Epidermal melanocyte (primary cell): ENCODE results near the gene RXRG.
"Not testable (repeated sequence)": the region's sequence is repeated elsewhere in the genome, so short reads cannot be mapped to it uniquely, and the experiment has no call there.

Source experiments
- DNase-seq: peaks from one replicate; pipeline ENCODE4 v3.0.0; 2011; ENCODE audit warnings: low spot score; ENCODE audit not compliant: insufficient read length

The RXRG gene

GRCh38 chr1:165444897-165445370, at the start of gene RXRG:
RXRG (minus strand) TSS chr1:165445126; CDS start chr1:165444893, 233 bp downstream.
- DNase-seq = no peak

DNA sequence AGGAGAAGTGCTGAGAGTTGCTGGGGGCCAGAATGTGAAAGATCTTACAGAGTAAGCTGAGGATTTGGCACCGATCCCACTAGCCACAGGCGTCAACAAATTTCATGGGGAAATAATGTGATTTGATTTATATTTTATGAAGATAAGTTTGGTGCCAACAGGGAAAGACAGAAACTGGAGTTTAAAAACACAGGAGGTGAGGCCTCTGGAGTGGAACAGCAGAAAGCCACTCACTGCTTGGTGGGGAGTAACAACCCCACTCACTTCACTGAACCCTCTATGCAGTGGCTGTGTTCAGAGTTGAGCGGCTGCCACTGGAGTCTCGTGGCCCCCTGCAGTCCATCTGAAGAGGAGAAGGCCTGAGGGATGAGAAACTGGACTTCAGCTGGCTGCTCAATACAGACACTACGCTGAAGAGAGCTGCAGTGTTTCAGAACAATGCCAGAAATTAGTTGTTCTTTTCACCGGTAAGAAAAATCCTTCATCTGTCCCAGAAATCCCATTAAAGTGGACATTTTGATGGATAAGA, 48.0 kb upstream of the RXRG start:
- no peak for DNase-seq

DNA sequence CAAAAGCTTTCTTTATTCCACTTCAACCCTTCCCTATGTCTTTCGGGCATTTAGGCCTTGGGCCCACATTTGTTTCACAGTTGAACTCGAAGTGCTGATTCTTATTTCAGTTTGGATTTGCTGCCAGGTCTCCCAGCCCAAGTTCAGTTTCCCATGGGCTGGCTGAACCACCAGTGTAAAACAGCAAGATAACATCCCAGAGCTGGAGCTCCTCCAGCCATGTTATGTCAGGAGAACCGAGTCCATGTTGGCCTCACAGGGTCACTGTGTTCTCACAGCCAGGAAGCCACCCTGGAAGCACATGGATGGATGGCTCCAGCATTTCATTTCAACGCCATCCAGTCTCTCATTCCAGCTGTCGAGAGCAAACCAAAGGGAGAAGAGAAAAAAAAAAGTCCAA, 45.2 kb upstream of the RXRG start:
- DNase-seq = no peak

- DNase-seq = no peak
Measured at GRCh38 chr1:165487921-165488320, 43.0 kb upstream of the RXRG start.

GRCh38 chr1:165486663-165487062, 41.7 kb upstream of the RXRG start:
- no peak for DNase-seq

DNA sequence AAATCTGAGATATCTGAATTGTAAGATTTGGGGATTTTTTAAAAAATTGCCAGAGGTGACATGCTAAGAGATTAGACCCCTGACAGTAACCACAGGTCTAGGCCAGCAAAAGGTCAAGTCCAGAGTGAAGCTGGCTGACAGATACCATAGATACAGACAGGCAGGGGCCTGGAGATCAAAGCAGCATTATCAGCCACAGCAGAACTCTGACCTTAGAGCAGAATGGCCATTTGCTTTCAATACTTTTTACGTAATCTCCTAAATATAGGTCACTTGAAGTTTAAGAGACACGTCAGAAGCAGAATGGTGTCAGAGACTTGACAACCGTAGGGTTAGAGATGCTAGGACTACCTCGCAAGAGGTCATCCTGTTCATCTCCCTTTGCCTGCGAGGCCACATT, 40.8 kb upstream of the RXRG start:
- DNase-seq = no peak

- no peak for DNase-seq
Measured at GRCh38 chr1:165484532-165484931, 39.6 kb upstream of the RXRG start.

DNA sequence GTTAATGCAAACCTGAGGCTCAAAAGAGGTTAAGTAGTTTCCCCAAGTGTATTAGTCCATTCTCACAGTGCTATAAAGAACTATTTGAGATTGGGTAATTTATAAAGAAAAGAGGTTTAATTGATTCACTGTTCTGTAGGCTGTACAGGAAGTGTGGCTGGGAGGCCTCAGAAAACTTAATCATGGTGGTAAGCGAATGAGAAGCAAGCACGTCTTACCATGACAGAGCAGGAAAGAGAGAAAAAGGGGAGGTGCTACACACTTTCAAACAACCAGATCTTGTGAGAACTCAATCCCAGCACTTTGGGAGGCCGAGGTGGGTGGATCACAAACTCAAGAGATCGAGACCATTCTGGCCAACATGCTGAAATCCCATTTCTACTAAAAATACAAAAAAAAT, 38.5 kb upstream of the RXRG start:
- DNase-seq = no peak

DNA sequence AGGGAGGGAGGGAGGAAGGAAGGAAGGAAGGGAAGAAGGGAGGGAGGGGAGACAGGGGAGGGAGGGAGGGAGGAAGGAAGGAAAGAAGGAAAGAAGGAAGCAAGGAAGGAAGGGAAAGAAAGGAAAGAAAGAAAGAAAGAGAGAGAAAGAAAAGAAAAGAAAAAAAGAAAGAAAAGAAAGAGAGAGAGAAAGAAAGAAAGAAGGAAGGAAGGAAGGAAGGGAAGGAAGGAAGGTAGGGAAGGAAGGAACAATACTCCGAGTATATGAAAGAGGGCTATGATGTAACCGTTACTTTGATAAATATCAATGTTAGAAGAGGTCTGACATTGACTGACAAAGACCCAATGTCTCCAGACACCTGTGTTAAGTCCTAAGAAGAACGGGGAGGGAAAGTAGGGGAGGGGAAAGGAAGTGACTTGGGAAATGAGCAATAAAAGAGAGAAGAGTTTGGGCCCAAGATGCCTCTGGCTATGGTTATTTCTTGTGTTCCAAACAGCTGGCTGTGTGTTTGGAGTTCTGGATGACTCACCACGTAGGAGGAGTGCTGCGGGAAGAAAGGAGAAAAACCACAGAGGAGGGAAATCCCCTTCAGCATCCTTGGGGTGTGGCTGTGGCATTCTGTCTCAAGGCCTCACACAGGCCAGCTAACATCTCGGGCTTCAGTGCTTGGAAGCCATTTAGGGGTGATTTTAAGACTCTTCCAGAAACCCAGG, 37.0 kb upstream of the RXRG start:
- DNase-seq = peak; percentile 77

- no peak for DNase-seq
Measured at GRCh38 chr1:165476776-165477175, 31.9 kb upstream of the RXRG start.

DNA sequence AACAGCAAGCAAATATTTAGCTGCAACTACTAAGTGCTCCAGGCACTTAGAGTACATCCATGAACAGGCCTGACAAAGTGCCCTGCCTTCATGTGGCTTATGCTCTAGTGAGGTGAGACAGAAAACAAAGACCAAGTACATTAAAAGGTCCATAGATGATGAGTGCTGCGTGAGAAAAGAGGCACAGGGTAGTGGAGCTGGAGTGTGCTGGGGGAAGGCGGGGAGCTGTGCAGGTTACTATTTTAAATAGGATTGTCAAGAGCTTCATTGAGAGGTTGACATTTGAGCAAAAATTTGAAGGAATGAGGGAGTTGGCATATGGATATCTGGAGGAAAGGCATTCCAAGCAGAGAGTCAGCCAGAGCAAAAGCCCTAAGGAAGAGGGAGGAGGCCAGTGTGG, 29.3 kb upstream of the RXRG start:
- DNase-seq = no peak

DNA sequence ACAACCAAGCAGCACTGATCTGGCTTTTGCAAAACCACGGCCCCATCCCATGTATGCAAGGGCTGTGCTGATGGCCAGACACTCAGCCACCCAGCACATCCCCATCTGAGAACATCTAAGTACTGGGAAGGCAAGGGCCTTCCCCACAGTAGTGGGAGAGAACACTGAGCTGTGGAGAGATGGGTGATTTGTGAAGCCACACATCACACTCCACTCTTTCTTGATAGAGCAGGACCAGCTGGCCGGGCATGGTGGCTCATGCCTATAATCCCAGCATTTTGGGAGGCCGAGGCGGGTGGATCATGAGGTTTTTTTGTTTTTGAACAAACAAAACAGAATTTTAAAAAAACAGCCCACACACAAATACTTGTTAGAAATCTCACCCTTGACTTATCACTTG, 28.2 kb upstream of the RXRG start:
- no peak for DNase-seq

DNA sequence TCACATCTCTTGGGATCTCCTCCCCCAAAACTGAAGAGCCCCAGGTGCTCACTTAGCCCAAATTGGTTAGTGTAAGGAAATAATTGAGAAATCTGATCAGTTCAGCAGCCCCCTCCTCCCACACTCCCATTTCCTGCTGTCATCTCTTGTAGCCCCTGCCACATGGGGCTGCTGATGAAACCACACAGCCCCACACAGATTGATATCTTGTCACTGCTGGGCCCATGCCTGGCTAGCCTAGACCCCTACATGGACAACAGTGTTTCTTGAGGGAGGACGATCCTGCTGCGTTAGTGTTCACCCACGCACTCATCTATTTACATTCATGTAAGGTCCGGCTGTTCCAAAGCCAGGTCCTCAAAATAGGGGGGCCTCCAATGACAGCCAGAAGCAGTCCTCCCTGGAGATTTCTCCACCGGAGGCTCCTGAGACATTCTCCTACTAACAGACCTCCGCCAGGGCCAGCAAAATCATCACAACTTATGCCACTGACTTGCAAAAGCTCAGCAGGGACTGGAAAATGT, 23.9 kb upstream of the RXRG start:
- no peak for DNase-seq

GRCh38 chr1:165468253-165468652, 23.3 kb upstream of the RXRG start:
- no peak for DNase-seq

DNA sequence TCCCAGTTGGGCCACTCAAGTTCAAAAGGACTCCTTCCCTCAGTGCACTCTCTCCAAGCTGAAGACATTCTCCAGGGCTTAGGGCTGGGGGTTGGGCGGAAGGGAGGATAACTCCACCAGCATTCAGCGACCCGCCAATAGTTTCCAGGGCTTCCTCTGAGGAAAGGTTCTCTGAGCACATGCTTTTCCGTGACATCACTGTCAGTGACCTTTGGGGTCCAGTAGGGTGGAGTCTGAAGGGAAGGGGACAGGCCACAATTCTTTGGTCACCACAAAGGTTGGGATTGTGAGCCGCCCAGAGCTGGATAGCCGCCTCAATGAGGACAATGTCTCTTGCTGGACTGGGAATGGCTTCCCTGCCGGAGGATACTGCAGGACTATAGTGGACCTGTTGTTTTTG, 22.8 kb upstream of the RXRG start:
- DNase-seq = peak; percentile 54

DNA sequence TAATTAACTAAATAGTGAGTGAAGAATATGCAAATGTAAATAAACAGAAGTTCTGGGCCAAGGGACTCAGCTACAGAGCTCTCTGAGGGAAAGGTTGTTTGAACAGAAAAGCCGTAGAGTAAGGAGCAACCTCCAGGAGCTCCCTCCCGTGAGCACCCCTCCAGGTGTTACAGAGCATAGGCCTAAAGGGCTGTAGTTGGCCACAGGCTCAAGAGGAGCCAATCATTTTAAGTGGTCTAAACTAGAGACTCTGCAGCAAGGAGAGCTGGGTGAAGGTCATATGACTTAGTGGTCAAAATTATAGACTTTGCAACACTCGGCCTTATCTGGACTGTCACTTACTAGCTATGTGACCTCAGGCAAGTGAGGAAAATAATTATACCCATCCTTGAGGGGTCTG, 19.1 kb upstream of the RXRG start:
- no peak for DNase-seq

DNA sequence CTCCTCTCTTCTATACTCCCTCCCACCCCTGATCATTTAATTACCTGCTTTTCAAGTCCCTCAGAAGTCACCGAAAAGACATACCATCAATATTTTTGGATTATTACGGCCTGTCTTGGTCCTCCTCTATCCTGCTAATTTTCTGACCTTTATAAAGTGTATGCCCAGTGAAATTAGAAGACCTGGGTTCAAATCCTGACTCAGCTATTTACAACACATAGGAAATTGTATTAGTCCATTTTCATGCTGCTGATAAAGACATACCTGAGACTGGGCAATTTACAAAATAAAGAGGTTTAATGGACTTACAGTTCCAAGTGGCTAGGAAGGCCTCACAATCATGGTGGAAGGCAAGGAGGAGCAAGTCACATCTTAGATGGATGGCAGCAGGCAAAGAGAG, 14.8 kb upstream of the RXRG start:
- DNase-seq = not testable (repeated sequence)

- DNase-seq = no peak
Measured at GRCh38 chr1:165456861-165457260, 11.9 kb upstream of the RXRG start.

DNA sequence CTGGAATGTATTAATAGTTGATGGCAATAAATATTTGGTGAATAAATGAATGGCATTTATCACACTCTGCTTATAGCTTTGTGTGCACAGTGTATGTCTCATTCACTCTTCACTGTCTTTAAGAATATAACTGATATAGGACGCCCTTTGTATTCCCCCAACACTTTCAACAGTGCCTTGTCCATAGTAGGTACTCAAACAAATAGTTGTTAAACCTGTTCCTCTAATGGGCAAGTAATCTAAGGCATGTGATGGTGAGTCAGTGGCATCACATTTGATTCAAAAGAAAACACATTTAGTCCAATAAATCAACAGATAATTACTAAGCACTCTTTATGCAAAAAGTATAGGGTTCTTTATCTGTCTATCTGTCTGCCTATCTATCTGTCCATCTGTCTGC, 11.2 kb upstream of the RXRG start:
- no peak for DNase-seq

DNA sequence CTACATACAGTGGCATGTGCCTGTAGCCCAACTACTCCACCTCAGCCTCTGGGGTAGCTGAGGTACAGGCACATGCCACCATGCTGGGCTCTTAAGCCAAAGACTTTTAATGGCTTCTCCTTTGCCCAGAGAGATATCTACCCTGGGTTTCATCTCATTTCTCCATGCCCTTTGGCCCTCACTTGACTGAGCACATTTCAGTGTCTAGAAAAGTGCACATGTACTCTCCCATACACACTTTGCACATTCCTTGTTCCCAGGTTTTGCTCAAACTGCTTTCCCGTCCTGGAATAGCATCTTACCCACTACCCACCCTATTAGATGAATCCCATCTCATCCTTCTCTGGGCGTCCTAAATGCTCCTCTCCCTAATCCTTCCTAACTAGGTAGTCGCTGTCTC, 10.2 kb upstream of the RXRG start:
- no peak for DNase-seq

GRCh38 chr1:165454091-165454610, 9.2 kb upstream of the RXRG start:
- no peak for DNase-seq

DNA sequence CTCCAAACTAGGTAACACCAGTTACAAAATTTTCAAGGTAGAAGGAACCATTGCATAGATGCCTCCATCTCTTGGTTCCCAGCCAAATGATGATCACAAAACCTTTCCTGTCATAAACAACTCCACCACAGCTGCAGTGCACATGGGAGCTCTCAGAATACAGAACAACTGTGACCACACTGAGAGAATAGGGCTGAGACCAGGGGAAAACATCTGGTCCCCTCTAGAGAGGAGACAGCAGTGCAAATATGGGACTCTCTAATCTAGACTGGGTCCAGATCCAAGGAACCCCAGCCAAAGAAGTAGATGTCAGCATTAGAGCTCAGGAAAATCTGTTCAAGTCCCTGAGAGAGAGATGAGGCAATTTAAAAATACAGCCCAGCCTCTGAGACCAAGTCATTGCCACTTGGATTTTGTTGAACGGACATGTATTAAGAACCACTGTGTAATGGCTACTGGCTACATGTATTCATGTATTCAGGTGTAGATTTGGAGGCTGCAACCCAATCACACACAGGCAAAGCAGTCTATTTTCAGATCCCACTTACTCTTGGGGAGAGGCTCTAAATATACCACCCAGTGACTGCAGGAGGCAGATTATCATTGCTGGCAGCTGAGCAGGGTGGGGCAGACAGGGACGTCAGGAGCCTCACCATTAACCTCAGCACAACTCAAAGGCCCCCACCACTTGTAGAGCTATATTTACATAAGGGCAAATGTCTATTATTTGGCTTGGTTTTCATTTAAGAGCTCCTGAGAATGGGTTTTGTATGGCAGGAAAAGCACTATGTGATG, 7.6 kb upstream of the RXRG start:
- DNase-seq = no peak
